SH-SY5Y (cell line): ENCODE data around the gene ADCY2.

Source experiments
- GATA2 ChIP-seq: IDR thresholded peaks from 2 replicates; pipeline ENCODE4 v1.6.1; 2011; ENCODE audit warnings: mild to moderate bottlenecking, low read depth, low read length
- GATA3 ChIP-seq: IDR thresholded peaks from 2 replicates; pipeline ENCODE4 v1.6.1; 2011; ENCODE audit warnings: low read depth, mild to moderate bottlenecking, low read length, moderate library complexity

DNA sequence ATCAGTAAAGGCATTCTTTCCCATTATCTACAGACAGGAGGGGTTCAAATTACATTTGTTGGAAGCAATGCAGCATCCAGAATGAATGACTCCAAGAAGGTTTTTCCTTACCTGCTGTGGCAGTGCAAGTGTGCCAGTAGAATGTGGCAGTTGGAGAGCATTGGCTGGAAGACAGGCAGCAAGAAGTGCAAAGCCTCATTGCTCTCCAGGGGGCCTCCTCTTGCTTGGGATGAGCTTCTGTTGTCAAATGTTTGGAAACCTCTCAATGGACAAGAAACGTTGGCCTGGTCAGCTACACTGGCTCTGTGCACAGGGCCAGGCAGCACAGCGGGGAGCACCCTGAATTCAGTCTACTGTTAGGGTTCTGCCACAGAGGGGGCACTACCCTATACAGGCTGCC, 226.6 kb downstream of the ADCY2 start:
- no peak for TF ChIP-seq GATA2
- TF ChIP-seq GATA3: no peak
